HG02981 (cell line): ENCODE measurements around the gene SWI5.
"Not testable (repeated sequence)": the region's sequence is repeated elsewhere in the genome, so short reads cannot be mapped to it uniquely, and the experiment has no call there.

ENCODE experiments used
- ATAC-seq: cut with Tn5 transposase; IDR thresholded peaks from one replicate; pipeline ENCODE4 v1.9.1; 2021; ENCODE audit warnings: mild to moderate bottlenecking, moderate library complexity; ENCODE audit not compliant: unreplicated experiment

Gene SWI5

GRCh38 chr9:128276574-128277270 is 646 bp downstream of the SWI5 start:
- ATAC-seq = no peak

DNA sequence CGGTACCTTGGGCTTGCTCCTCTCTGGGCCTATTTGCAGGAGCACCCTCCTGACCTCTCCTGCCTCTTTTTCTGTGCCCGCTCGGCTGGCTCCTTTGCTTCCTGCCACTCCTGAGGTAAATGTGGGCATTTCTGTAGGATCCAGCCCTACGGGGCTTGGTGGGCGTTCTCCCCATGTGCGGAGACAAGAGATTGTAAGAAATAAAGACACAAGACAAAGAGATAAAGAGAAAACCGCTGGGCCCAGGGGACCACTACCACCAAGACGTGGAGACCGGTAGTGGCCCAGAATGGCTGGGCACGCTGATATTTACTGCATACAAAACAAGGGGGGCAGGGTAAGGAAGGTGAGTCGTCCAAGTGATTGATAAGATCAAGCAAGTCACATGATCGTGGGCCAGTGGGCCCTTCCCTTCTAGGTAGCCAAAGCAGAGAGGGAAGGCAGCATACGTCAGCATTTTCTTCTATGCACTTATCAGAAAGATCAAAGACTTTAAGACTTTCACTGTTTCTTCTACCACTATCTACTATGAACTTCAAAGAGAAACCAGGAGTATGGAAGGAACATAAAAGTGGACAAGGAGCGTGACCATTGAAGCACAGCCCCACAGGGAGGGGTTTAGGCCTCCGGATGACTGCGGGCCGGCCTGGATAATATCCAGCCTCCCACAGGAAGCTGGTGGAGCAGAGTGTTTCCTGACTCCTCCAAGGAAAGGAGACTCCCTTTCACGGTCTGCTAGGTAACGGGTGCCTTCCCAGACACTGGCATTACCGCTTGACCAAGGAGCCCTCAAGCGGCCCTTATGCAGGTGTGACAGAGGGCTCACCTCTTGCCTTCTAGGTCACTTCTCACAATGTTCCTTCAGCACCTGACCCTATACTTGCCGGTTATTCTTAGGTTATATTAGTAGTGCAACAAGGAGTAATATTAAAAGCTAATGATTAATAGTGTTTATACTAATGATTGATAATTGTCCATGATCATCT is 3.3 kb downstream of the SWI5 start:
- not testable (repeated sequence) for ATAC-seq

- no peak for ATAC-seq
Measured at GRCh38 chr9:128280084-128280622, 4.1 kb downstream of the SWI5 start.

DNA sequence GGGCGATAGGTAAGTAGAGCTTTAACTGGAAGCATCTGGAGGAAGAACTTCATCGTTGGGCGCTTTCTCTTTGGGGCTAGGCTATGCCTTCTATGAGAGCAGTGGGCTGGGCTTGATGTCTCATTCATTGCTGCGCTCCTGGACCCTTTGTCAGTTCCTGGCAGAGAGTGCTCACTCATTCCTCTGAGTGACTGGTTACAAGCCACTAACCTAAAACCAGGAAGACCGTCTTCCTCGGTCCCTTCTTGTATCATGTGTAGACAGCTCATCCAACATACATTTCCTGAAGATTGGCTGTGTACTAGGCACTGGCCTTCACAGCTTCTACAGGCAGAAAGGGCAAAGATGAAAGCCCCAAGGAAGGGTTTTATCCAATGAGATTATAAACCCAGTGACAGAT is 6.4 kb downstream of the SWI5 start:
- no peak for ATAC-seq

DNA sequence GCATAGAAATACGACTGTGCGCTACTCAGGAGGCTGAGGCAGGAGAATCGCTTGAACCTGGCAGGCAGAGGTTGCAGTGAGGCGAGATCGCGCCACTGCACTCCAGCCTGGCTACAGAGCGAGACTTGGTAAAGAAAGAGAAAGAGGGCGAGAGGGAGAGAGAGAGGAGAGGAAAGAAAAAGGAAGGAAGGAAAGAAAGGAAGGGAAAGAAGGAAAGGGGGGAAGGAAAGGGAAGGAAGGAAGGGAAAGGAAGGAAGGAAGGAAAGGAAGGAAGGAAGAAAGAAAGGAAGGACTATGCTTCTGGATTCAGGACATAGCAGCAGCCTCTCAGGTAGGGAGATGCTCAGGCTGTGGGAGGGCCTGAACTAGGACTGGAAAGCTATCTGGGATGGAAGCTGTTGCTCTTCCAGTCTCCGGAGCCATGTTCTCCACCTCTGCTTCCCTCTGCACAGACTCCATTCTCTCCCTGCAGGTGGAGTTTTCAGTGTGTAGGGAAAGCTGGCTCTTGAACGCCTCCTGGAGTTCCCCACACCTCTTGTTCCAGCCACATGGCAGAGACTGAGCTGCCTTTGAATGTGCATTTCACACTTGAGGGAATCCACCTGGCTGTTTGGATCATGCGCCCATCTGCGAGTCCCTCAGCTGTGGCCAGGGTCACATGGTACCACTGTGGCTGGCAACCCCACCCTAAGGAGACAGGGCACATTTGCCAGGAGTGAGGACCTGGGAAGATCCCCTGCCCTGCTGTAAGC is 9.1 kb downstream of the SWI5 start:
- ATAC-seq = no peak

GRCh38 chr9:128286440-128286839 is 10.4 kb downstream of the SWI5 start:
- ATAC-seq = no peak

DNA sequence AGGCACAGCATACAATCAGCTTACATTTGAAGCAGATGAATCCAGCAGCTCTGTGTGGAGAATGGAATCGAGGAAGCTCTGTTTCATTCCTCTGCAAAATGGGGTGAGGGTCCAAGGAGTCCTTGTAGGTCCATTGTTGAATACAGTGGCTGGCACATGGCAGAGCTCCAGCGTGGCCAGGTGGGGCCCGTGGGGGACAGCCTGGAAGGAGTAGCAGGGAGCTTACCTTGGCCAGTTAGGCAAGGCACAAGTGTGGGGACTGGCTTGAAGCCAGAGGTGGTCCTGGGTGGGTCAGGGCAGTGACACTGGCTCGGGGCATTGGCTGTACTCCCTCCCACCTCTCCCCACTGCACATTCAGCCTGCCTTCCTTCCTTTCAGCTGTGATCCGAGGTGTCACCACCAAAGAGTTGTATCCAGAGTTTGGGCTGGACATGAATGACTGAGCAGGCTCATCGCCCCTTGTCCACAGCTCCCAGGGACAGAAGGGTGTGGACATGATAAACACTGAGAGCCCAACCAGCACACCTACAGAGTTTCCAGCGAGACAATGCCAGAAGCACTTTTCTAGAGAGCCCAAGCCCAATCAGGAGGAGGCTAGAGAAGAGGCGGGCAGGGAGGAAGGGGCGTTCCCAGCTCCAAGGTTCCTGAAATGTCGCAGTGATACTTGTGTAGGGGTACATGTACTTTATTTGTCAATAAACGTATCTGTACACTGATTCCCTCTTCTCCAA is 12.4 kb downstream of the SWI5 start:
- ATAC-seq = no peak

DNA sequence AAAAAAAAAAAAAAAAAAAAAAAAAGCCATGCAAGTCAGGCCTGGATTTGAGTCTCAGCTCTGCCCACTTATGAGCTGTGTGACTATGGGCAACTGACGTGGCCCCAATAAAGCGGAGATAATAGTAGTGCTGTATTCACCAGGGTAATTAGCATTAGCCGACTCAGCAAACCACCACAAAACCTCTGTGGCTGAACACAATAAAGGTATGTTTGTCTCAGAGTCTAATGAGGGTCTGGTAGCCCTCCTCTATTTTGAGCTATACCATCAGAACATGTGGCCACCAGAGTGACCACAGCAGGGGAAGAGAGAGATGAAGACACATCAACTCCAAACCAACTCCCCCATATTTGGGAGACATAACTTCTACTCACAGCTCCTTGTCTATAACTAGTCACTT is 15.9 kb downstream of the SWI5 start:
- ATAC-seq = no peak

GRCh38 chr9:128293091-128293490 is 17.0 kb downstream of the SWI5 start:
- no peak for ATAC-seq

DNA sequence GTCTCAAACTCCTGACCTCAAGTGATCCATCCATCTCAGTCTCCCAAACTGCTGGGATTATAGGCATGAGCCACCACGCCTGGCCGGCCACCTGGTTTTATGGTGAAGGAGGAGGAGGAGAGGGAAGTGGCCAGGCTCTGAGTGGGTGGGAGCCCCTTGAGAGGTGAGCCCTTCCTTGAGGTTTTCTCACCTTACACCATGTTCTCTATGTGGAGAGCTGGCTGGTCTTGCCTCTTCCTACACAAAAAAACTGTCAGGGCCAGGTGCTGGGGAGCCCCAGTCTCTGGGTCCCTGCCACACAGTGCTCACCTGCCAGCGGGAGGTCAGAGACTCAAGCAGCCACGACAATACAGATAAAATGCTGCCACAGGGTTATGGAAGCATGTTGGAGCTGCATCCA is 18.1 kb downstream of the SWI5 start:
- ATAC-seq = no peak

GRCh38 chr9:128296340-128297220 is 20.5 kb downstream of the SWI5 start:
- no peak for ATAC-seq

DNA sequence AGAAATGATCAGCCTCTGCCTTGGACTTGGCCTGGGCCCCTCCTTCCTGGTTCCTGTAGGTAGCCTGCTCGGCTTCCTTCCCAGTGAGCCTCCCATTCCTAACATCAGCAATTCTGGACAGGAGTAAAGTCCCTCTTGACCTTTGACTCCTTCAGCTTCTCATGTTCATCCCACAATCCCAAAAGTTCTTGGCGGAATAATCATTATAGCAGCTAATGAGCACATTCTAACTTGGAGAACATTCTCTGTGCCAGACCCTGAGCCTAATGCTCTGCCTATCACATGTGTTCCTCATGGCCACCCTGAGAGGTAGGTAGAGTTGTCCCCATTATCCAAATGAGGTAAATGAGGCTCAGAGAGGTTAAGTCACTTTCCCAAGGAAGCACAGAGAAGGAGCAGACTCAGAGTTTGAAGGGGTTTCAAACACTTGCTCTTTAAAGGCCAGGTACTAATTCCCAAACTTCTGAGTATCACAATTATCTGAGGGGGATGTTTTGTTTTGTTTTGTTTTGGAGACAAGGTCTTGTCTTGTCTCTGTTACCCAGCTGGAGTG is 21.2 kb downstream of the SWI5 start:
- ATAC-seq = no peak

DNA sequence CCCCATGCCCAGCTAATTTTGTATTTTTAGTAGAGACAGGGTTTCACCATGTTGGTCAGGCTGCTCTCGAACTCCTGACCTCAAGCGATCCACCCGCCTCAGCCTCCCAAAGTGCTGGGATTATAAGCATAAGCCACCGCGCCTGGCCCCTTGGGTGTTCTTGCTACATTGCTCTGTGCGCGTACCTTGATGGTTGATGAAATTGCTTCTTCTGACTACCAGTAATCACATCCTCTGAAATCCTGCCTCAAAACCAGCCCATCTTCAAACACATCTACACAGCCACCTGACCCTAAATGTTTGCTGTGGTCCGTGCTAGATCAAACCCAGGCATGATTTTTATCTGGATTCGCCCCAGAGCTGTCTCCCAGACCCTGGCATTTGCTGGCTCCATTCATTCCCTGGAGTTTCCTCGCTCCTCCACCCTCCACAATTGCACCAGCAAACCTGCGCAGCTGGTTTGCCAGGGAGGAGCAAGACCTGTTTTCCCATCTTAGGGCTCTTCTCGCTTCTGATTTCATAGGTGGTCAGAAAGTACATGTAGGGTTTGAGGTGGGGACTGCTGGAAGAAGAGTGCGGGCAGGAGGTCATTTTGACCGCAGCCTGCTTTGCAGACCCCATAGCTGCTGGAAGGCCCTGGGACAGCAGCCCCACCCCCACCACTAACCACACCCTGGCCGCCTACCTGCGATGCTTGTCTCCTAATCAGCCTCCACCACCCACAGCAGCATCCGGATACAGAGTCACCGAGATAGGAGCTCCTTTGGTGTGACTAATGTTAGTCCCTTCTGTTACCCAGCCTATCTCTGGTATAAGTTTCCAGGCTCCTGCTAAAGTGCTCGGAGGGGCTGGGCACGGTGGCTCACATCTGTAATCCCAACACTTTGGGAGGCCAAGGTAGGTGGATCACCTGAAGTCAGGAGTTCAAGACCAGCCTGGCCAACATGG is 22.7 kb downstream of the SWI5 start:
- no peak for ATAC-seq

DNA sequence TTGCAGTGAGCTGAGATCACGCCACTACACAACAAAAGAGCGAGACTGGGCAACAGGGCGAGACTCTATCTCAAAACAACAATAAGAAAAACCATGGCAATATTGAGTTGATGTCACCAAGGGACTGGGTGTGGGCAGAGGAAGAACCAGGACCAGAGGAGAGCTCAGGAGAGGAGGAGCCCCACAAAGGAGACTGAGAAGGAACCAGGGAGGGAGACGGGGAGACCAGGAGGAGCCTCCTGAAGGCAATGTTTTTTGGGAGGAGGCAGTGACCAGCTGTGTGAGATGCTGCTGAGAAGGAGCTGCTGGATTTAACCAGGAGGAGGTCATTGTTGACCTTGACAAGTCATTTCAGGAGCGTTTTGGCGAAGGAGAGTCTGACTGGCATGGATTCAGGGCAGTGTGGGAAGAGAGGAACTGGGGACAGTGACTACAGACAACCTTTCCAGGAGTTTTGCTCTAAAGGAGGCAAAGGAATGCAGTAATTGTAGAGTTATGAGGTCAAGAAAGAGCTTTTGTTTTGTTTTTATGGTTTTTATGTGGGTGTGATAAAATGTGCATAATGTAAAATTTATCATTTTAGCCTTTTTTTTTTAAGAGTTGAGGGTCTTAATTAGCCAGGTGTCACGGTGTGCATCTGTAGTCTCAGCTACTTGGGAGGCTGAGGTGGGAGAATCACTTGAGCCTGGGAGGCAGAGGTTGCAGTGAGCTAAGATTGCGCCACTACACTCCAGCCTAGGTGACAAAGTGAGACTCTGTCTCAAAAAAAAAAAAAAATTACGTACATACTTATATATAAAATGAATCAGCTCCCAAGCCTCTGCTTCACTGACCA is 28.3 kb downstream of the SWI5 start:
- ATAC-seq = no peak

DNA sequence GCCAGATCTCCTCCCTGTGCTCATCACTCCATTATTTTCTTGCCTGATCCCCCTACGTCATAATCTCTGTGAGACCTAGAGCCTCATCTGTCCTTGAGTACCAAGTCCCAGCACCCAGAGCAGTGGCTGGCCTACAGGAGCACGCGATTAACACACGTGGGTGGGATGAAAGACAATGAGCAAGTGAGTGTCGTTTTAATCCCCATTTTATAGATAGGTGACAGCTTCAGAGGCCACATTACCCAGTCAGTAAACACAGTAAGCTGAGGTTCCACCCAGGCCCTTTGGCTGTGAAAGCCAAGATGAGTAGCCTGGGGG is 28.9 kb downstream of the SWI5 start:
- no peak for ATAC-seq

DNA sequence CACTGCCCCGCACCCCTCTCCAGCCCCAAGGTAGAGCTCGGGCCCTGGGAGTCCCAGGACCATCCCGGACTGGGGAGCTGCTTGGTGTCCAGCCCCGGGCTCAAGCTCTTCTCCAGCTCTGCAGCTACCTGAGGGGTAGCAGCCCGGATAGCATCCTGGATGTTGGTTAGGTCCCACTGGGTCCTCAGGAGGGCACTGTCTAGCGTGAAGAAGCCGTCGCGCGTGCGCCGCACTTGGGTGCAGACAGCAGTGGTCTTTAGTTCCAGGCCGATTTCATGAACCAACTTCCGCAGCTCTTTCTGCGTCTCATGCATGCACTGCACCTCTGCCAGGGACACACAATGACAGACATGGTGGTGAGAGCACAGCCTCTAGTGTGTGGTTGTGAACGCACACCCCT is 33.5 kb downstream of the SWI5 start:
- no peak for ATAC-seq

GRCh38 chr9:128310461-128310860 is 34.4 kb downstream of the SWI5 start:
- ATAC-seq = no peak
